BLaER1 (cell line): ENCODE data around the gene IL1RL2.

Source experiments
- H3K27ac ChIP-seq: shearing (Covaris generic); formaldehyde crosslinking; 2 replicates; pipeline ENCODE4 v1.8.1; 2022
- H3K27me3 ChIP-seq: shearing (Covaris generic); formaldehyde crosslinking; 2 replicates; pipeline ENCODE4 v1.8.1; 2022
- H3K36me3 ChIP-seq: shearing (Covaris generic); formaldehyde crosslinking; 2 replicates; pipeline ENCODE4 v1.8.1; 2022
- H3K4me1 ChIP-seq: shearing (Covaris generic); formaldehyde crosslinking; 2 replicates; pipeline ENCODE4 v1.8.1; 2022
- H3K4me2 ChIP-seq: shearing (Covaris generic); formaldehyde crosslinking; 2 replicates; pipeline ENCODE4 v1.8.1; 2022
- H3K4me3 ChIP-seq: shearing (Covaris generic); formaldehyde crosslinking; 2 replicates; pipeline ENCODE4 v1.8.1; 2022
- H3K9ac ChIP-seq: shearing (Covaris generic); formaldehyde crosslinking; 2 replicates; pipeline ENCODE4 v1.8.1; 2022
- H3K9me3 ChIP-seq: shearing (Covaris generic); formaldehyde crosslinking; 2 replicates; pipeline ENCODE4 v1.8.1; 2022
- H4K20me1 ChIP-seq: shearing (Covaris generic); formaldehyde crosslinking; 2 replicates; pipeline ENCODE4 v1.8.1; 2022
- Cebpa-rat ChIP-seq: shearing (Covaris generic); IDR thresholded peaks from 2 replicates; pipeline ENCODE4 v1.8.1; 2022

Gene IL1RL2

GRCh38 chr2:102261467-102262135 is 74.8 kb downstream of the IL1RL2 start:
- Histone ChIP-seq H3K4me3 (no peak overlapping the region), H3K9ac (no peak overlapping the region), H3K4me1 (peaks cover 36% of the 10 kb centered on the region), H3K27ac (no peak overlapping the region), H3K36me3 (no peaks in the 10 kb centered on the region), H3K4me2 (no peak overlapping the region), H3K9me3 (peaks cover 8% of the 10 kb centered on the region; the same call in 1 of the 2 replicates), H4K20me1 (no peaks in the 10 kb centered on the region), H3K27me3 (no peaks in the 10 kb centered on the region)
- TF ChIP-seq Cebpa-rat, result no peak

- Histone ChIP-seq H3K4me2 (peak overlapping the region; percentile 63), H3K27ac (no peak overlapping the region), H3K9ac (no peak overlapping the region), H3K4me1 (peaks cover 31% of the 10 kb centered on the region), H3K27me3 (no peaks in the 10 kb centered on the region), H3K4me3 (no peak overlapping the region), H3K9me3 (peaks cover 8% of the 10 kb centered on the region; the same call in 1 of the 2 replicates), H3K36me3 (no peaks in the 10 kb centered on the region), H4K20me1 (no peaks in the 10 kb centered on the region)
- no peak for TF ChIP-seq Cebpa-rat
These were observed 75.7 kb downstream of the IL1RL2 start for GRCh38 chr2:102262216-102263129.

GRCh38 chr2:102264952-102265351 is 78.1 kb downstream of the IL1RL2 start:
- Histone ChIP-seq H3K27ac (no peak overlapping the region), H3K9me3 (peaks cover 8% of the 10 kb centered on the region; the same call in 1 of the 2 replicates), H3K36me3 (no peaks in the 10 kb centered on the region), H3K27me3 (no peaks in the 10 kb centered on the region), H3K4me3 (no peak overlapping the region), H3K9ac (no peak overlapping the region), H3K4me2 (no peak overlapping the region), H4K20me1 (no peaks in the 10 kb centered on the region), H3K4me1 (peaks cover 31% of the 10 kb centered on the region)
- TF ChIP-seq Cebpa-rat, result no peak

- peak; percentile 42; the same call in 1 of the 2 replicates for TF ChIP-seq Cebpa-rat
- Histone ChIP-seq H3K9me3 (peaks cover 6% of the 10 kb centered on the region; the same call in 1 of the 2 replicates), H3K9ac (no peak overlapping the region), H4K20me1 (no peaks in the 10 kb centered on the region), H3K4me3 (no peak overlapping the region), H3K4me2 (peak overlapping the region; percentile 24), H3K27me3 (no peaks in the 10 kb centered on the region), H3K4me1 (peaks cover 31% of the 10 kb centered on the region), H3K36me3 (no peaks in the 10 kb centered on the region), H3K27ac (no peak overlapping the region)
These were observed 79.4 kb downstream of the IL1RL2 start for GRCh38 chr2:102266204-102266603.

GRCh38 chr2:102267774-102268173 is 81.0 kb downstream of the IL1RL2 start:
- Histone ChIP-seq H3K4me1 (peaks cover 24% of the 10 kb centered on the region), H3K27me3 (no peaks in the 10 kb centered on the region), H3K4me2 (no peak overlapping the region), H3K9me3 (no peaks in the 10 kb centered on the region), H3K4me3 (no peak overlapping the region), H4K20me1 (no peaks in the 10 kb centered on the region), H3K36me3 (no peaks in the 10 kb centered on the region), H3K27ac (no peak overlapping the region), H3K9ac (no peak overlapping the region)
- no peak for TF ChIP-seq Cebpa-rat

GRCh38 chr2:102268510-102269199 is 81.8 kb downstream of the IL1RL2 start:
- Histone ChIP-seq H3K36me3 (no peaks in the 10 kb centered on the region), H3K9me3 (no peaks in the 10 kb centered on the region), H3K4me3 (no peak overlapping the region), H3K9ac (no peak overlapping the region), H4K20me1 (no peaks in the 10 kb centered on the region), H3K4me1 (peaks cover 15% of the 10 kb centered on the region), H3K27me3 (no peaks in the 10 kb centered on the region), H3K27ac (no peak overlapping the region), H3K4me2 (no peak overlapping the region)
- TF ChIP-seq Cebpa-rat, result no peak

GRCh38 chr2:102269200-102269524 is 82.3 kb downstream of the IL1RL2 start:
- Histone ChIP-seq H4K20me1 (no peaks in the 10 kb centered on the region), H3K4me1 (peaks cover 10% of the 10 kb centered on the region), H3K27ac (no peak overlapping the region), H3K4me2 (no peak overlapping the region), H3K27me3 (no peaks in the 10 kb centered on the region), H3K9me3 (no peaks in the 10 kb centered on the region), H3K4me3 (no peak overlapping the region), H3K36me3 (no peaks in the 10 kb centered on the region), H3K9ac (no peak overlapping the region)
- no peak for TF ChIP-seq Cebpa-rat

- Histone ChIP-seq H3K4me1 (no peaks in the 10 kb centered on the region), H3K4me3 (no peak overlapping the region), H4K20me1 (no peaks in the 10 kb centered on the region), H3K27ac (no peak overlapping the region), H3K36me3 (no peaks in the 10 kb centered on the region), H3K4me2 (no peak overlapping the region), H3K9ac (no peak overlapping the region), H3K27me3 (no peaks in the 10 kb centered on the region), H3K9me3 (peaks cover 11% of the 10 kb centered on the region)
- no peak for TF ChIP-seq Cebpa-rat
These were observed 85.0 kb downstream of the IL1RL2 start for GRCh38 chr2:102271844-102272243.

GRCh38 chr2:102273619-102274211 is 86.9 kb downstream of the IL1RL2 start:
- H3K4me3 ChIP-seq, result no peak overlapping the region
- TF ChIP-seq Cebpa-rat, result no peak

More at GRCh38 chr2:102273619-102274211, 86.9 kb downstream of the IL1RL2 start:
- Histone ChIP-seq H3K27ac (no peak overlapping the region), H3K36me3 (no peaks in the 10 kb centered on the region), H4K20me1 (no peaks in the 10 kb centered on the region), H3K4me2 (no peak overlapping the region), H3K9me3 (peaks cover 11% of the 10 kb centered on the region), H3K27me3 (no peaks in the 10 kb centered on the region), H3K4me1 (no peaks in the 10 kb centered on the region), H3K9ac (no peak overlapping the region)
